ENCODE data around the gene TMEM175.

Gene TMEM175

GRCh38 chr4:948101-948935 is 16.1 kb downstream of the TMEM175 start:
- no peak for DNase-seq

GRCh38 chr4:948936-949300 is 16.7 kb downstream of the TMEM175 start:
- DNase-seq: no peak

GRCh38 chr4:949656-950055 is 17.4 kb downstream of the TMEM175 start:
- DNase-seq: no peak

GRCh38 chr4:950136-951020 is 18.1 kb downstream of the TMEM175 start:
- DNase-seq: no peak

- DNase-seq: no peak
These were observed 18.9 kb downstream of the TMEM175 start for GRCh38 chr4:951186-951585.

GRCh38 chr4:951594-952468 is 19.6 kb downstream of the TMEM175 start:
- DNase-seq: no peak

GRCh38 chr4:952881-953573 is 20.8 kb downstream of the TMEM175 start:
- DNase-seq: no peak

GRCh38 chr4:953574-953915 is 21.3 kb downstream of the TMEM175 start:
- DNase-seq: no peak

- no peak for DNase-seq
These were observed 22.2 kb downstream of the TMEM175 start for GRCh38 chr4:954211-955020.

GRCh38 chr4:955161-955921 is 23.1 kb downstream of the TMEM175 start:
- DNase-seq: no peak

GRCh38 chr4:955931-956381 is 23.7 kb downstream of the TMEM175 start:
- DNase-seq: no peak

GRCh38 chr4:956531-957230 is 24.4 kb downstream of the TMEM175 start:
- DNase-seq: no peak

GRCh38 chr4:957231-957580 is 24.9 kb downstream of the TMEM175 start:
- no peak for DNase-seq

- DNase-seq: no peak
These were observed 25.5 kb downstream of the TMEM175 start for GRCh38 chr4:957581-958313.

- DNase-seq: no peak
These were observed 26.0 kb downstream of the TMEM175 start for GRCh38 chr4:958314-958665.

- no peak for DNase-seq
These were observed 26.6 kb downstream of the TMEM175 start for GRCh38 chr4:958696-959337.

GRCh38 chr4:959338-960139 is 27.3 kb downstream of the TMEM175 start:
- DNase-seq: no peak

- no peak for DNase-seq
These were observed 27.9 kb downstream of the TMEM175 start for GRCh38 chr4:960140-960635.

Data from RPMI8226 (cell line).